ENCODE results near the gene PIEZO2.
A peak's percentile ranks its signal among the peaks of the same experiment; 100 is the strongest.

PIEZO2 gene

DNA sequence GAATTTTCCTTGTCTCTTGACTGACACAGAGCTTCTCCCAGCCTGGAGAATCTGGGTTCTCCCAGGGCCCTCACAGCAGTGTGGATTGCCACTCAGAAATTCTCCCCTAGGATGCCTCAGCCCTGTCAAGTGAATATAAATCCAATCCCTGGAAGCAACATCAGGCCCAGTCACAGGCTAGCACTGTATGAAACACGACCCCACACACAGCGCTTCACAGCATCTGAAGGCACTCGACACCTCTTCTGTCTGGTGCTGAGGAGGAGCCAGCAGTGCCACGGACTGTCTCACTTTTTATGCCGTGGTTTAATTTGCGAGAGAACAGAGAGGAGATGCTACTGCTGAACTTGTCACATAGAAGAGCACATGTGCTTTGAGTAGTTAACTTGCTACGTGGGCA lies 459.0 kb downstream of the PIEZO2 start:
- peaks cover 17% of the 10 kb centered on the region for H3K4me1 Mint-ChIP-seq
- peaks cover 4% of the 10 kb centered on the region for H3K9me3 Mint-ChIP-seq
- peaks cover 12% of the 10 kb centered on the region for H3K27me3 Mint-ChIP-seq (ENCODE audit: low read depth, poor library complexity)
- no peak for TF ChIP-seq CTCF (IDR thresholded peaks at IDR 0.05)
- peak; percentile 31 for DNase-seq
- no peak overlapping the region for H3K27ac Mint-ChIP-seq
- no peak overlapping the region for H3K4me3 Mint-ChIP-seq
- no peaks in the 10 kb centered on the region for H3K36me3 Mint-ChIP-seq (ENCODE audit: low read depth)

DNA sequence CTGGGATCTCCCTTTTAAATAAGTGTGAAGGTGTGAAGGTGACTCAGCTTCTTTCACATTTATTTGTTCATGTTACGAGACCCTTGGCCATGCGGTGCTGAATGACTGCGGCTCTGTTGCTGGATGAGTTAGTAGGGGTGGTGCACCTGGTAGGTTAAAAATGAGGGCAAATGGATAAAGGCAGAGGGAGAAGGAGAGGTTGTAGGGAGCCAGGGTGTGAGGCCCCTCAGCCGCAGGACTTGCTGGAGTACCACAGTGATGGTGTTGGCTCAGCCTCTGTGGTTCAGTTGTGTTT lies 459.4 kb downstream of the PIEZO2 start:
- Mint-ChIP-seq H3K27me3 (ENCODE audit: low read depth, poor library complexity) (peaks cover 12% of the 10 kb centered on the region), H3K4me1 (peaks cover 19% of the 10 kb centered on the region), H3K4me3 (no peak overlapping the region), H3K9me3 (peaks cover 4% of the 10 kb centered on the region), H3K36me3 (ENCODE audit: low read depth) (no peaks in the 10 kb centered on the region), H3K27ac (no peak overlapping the region)
- TF ChIP-seq CTCF (IDR thresholded peaks at IDR 0.05) = no peak
- no peak for DNase-seq

DNA sequence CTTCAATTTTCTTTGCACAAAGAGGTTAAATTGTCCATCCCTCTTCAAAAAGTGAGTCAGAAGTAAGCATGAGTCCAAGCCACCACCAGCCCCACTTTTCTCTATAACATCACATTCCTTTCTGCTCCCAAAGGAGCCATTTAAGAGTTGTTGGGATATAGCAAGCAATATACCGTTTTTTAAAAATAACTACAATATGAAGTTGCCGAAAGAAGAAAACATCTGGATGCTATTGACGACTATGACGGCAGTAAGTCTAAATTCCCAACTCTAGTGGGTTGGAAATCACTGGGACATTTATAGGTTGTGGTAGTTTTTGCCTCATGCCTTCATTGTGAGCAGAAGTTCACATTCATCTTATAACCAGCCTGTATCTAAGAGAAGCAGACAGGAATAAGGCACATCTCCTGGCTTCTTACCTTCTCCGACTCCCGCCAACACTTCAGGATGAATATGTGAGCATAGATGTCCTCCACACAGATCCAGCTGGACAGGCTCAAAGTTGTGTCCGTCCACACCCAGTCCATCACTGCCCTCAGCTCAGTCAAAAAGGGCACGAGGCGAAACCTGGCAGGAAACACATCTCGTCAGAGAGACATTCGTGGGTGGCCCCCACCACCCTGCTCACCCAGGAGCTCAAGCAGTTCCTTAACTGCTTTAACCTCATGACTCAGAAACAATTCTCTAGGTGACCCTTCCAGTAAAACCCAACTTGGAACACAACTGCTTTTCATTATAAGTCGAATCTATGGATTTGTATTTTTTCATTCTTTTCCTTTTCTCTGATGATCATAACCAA lies 459.9 kb downstream of the PIEZO2 start:
- no peak for DNase-seq
- TF ChIP-seq CTCF (IDR thresholded peaks at IDR 0.05) = no peak
- Mint-ChIP-seq H3K27me3 (ENCODE audit: low read depth, poor library complexity) (peaks cover 15% of the 10 kb centered on the region), H3K4me1 (peaks cover 24% of the 10 kb centered on the region), H3K27ac (no peak overlapping the region), H3K4me3 (no peak overlapping the region), H3K9me3 (peaks cover 4% of the 10 kb centered on the region), H3K36me3 (ENCODE audit: low read depth) (no peaks in the 10 kb centered on the region)

GRCh38 chr18:10688766-10689165 lies 460.6 kb downstream of the PIEZO2 start:
- H3K36me3 Mint-ChIP-seq (ENCODE audit: low read depth) = no peaks in the 10 kb centered on the region
- TF ChIP-seq CTCF (IDR thresholded peaks at IDR 0.05) = no peak
- H3K4me1 Mint-ChIP-seq = peaks cover 24% of the 10 kb centered on the region
- H3K27me3 Mint-ChIP-seq (ENCODE audit: low read depth, poor library complexity) = peaks cover 15% of the 10 kb centered on the region
- peaks cover 4% of the 10 kb centered on the region for H3K9me3 Mint-ChIP-seq
- no peak overlapping the region for H3K27ac Mint-ChIP-seq
- DNase-seq = no peak
- H3K4me3 Mint-ChIP-seq = no peak overlapping the region

DNA sequence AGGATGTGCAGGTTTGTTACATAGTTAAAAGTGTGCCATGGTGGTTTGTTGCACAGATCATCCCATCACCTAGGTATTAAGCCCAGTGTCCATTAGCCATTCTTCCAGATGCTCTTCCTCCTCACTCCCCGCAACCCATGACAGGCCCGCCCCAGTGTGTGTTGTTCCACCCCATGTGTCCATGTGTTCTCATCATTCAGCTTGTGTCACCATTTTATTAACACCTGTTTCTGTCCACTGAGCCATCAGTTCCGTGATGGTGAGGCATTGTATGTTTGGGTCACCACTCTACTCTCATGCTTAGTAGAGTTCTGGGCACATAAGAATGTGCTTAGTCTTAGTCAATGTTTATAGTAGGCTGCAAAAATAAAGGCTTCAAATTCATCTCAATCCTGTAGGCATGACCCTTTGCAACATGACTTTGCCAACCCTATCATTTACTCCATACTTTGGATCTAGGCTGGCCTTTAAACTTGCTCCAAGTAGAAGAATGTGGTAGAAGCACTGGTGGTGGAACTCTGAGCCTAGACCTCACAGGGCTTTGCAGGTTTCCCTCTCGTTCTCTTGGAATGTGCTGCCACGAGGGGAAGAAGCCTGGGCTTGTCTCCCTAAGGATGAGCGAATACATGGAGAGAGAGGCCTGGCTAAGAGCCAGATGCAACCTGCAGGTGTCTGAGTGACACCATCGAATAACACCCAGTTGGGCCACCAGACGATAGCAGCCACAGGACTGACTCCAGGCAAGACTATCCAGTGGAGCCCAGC lies 462.0 kb downstream of the PIEZO2 start:
- peaks cover 11% of the 10 kb centered on the region for H3K27me3 Mint-ChIP-seq (ENCODE audit: low read depth, poor library complexity)
- H3K9me3 Mint-ChIP-seq = peaks cover 4% of the 10 kb centered on the region
- H3K36me3 Mint-ChIP-seq (ENCODE audit: low read depth) = no peaks in the 10 kb centered on the region
- H3K4me1 Mint-ChIP-seq = peaks cover 24% of the 10 kb centered on the region
- H3K4me3 Mint-ChIP-seq = no peak overlapping the region
- H3K27ac Mint-ChIP-seq = no peak overlapping the region
- no peak for TF ChIP-seq CTCF (IDR thresholded peaks at IDR 0.05)
- no peak for DNase-seq

Data from nephron progenitor cell (in vitro differentiated cells).